Measurements from ENCODE around the gene CYTL1. TPM values are rescaled to one million over a fixed set of nuclear protein-coding genes. Genes with fewer than 3 reads are reported as not detected.

The CYTL1 gene
- total and polyA plus RNA-seq, 9 of the 15 experiments (the other 6 are each of a cell fraction or from before 2014, with no cell fraction given) = not detected

GRCh38 chr4:5003372-5003857, 15.8 kb downstream of the CYTL1 start (continued):
- peak; percentile 29 for TF ChIP-seq TAF1 (IDR thresholded peaks at IDR 0.05; ENCODE audit: control insufficient read depth, extremely low read depth, insufficient read depth, low read length, severe bottlenecking)
- peak; percentile 85 to 93 for TF ChIP-seq MAZ (CRISPR knock-in tag; conservative IDR thresholded peaks at IDR 0.05 in 1 of 2, IDR thresholded peaks at IDR 0.05 in 1 of 2)
- TF ChIP-seq HDAC3 (IDR thresholded peaks at IDR 0.05; ENCODE audit: borderline replicate concordance, partially characterized antibody) = peak; percentile 96
- TF ChIP-seq KHSRP (IDR thresholded peaks at IDR 0.05) = peak; percentile 89
- peak; percentile 95 for TF ChIP-seq ZEB2 (IDR thresholded peaks at IDR 0.05)
- peak; percentile 69 for TF ChIP-seq SMARCB1 (IDR thresholded peaks at IDR 0.05; ENCODE audit: insufficient read length, low read depth)
- peak; percentile 96 for TF ChIP-seq POLR2AphosphoS5 (IDR thresholded peaks at IDR 0.05; ENCODE audit: control insufficient read depth, insufficient read depth, low read depth, low read length)
- peak; percentile 100 for TF ChIP-seq CBFA2T3 (IDR thresholded peaks at IDR 0.05)
- TF ChIP-seq PKNOX1 (IDR thresholded peaks at IDR 0.05) = peak; percentile 97
- TF ChIP-seq UBTF (IDR thresholded peaks at IDR 0.05; ENCODE audit: borderline replicate concordance in 1 of 2, low read depth in 2 of 2, low read length in 2 of 2) = no peak
- no peak for TF ChIP-seq ARID3A (IDR thresholded peaks at IDR 0.05; ENCODE audit: borderline replicate concordance, low read depth, low read length)
- no peak for TF ChIP-seq HDAC6 (IDR thresholded peaks at IDR 0.05; ENCODE audit: low read depth, low read length)
- TF ChIP-seq ZNF41 (CRISPR knock-in tag; conservative IDR thresholded peaks at IDR 0.05) = peak; percentile 76; the same call in 1 of the 2 replicates
- no peak for TF ChIP-seq HSF4 (CRISPR knock-in tag; IDR thresholded peaks at IDR 0.05; ENCODE audit: borderline replicate concordance)
- TF ChIP-seq PBX2 (CRISPR knock-in tag; IDR thresholded peaks at IDR 0.05; ENCODE audit: low read depth) = peak; percentile 58
- TF ChIP-seq PBX2 (tag; conservative IDR thresholded peaks at IDR 0.05; ENCODE audit: low read depth) = peak; percentile 96
- peak; percentile 31 for TF ChIP-seq TBP (optimal IDR thresholded peaks at IDR 0.05; ENCODE audit: low read depth, low read length)
- TF ChIP-seq ZBTB9 (CRISPR knock-in tag; IDR thresholded peaks at IDR 0.05) = peak; percentile 96
- peak; percentile 60; the same call in 1 of the 2 replicates for TF ChIP-seq TCFL5 (CRISPR knock-in tag; conservative IDR thresholded peaks at IDR 0.05)
